ENCODE results near the gene STN1. TPM values are rescaled to one million over a fixed set of nuclear protein-coding genes. Genes with fewer than 3 reads are reported as not detected.

STN1 gene
- total RNA-seq, 1 experiment from 2014 or later = 26.9 TPM

DNA sequence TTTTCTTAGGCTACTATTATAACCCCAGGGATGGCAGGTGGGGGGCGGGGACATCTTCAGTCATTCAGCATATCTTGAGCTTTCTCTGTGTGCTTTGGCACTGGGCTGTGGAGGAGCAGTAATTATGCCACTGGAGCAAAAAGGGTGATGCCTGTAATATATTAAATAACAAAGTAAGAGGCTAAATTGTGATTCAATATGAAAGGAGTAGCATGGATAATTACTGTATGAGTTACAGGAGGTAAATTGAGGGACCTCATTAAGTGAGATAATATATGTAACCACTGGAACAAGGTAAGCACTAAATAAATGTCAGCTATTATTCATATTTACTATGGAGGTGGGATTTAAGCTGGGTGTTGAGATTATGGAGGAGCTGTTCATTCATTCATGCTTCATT lies 3.3 kb upstream of the STN1 start:
- DNase-seq (ENCODE audit: low read depth in 1 of 2, low spot score in 2 of 2) = no peak
- peaks cover 17% of the 10 kb centered on the region for H3K4me1 ChIP-seq (replicated peaks)
- H3K36me3 ChIP-seq = no peaks in the 10 kb centered on the region
- H3K4me3 ChIP-seq = no peak overlapping the region
- H3K27ac ChIP-seq = no peak overlapping the region
- H3K9me3 ChIP-seq (replicated peaks) = no peaks in the 10 kb centered on the region
- H3K27me3 ChIP-seq (replicated peaks) = no peaks in the 10 kb centered on the region

DNA sequence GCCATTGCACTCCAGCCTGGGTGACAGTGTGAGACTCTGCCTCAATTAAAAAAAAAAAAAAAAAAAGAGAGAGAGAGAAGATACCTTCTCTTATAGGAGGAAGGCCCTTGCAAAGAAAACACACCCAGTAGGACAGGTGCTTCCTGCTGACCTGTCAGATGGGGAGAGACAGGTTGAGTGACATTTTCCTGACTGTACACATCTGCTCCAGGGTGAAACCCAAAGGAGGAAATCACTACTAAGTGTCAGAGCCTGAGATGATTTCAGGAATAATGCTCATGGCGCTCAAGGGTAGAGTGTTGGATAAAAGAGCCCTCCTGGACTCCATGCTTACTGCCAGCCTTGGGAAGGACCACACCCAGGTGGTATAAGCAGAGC lies 1.7 kb upstream of the STN1 start:
- H3K9me3 ChIP-seq (replicated peaks) = no peaks in the 10 kb centered on the region

DNA sequence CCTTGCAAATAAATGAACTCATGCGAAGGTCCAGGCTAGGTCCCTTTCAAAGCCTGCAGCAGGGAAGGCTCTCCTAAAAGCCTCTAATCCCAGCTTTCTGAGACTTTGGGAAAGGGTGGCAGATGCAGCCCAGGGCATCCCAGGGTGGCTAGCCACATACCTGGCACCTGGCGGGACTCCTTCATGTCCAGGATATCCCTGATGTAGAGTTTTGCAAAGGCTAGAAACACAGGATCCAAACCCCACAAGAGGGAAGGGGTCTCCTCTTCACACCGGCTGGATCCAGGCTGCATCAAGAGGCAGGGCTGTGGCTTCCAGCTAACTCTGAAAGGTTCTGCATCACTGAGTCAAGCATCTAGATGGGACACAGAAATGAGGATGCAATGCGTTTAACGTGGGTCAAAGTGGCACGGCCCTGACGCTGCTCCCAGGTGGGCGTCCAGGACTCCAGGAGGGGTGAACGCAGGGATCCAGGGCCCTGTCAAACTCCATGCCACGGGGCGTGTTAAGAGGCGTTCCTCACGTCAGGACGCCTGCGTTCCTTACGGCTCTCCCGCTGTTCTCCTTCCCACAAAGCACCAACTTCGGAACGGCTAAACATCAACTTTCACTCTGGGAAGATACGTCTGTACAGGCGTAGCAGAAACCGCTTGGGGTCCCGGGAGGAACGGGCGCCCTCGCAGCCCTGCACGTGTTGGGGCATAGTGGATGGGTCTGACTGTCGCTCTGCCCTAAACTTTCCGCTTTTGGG lies 507 bp downstream of the STN1 start:
- peak in 1 of 2 experiments; percentile 59 for DNase-seq (ENCODE audit: low read depth in 1 of 2, low spot score in 2 of 2)
- H3K9me3 ChIP-seq (replicated peaks) = no peaks in the 10 kb centered on the region

More for the DNA sequence above, 1.7 kb upstream of the STN1 start:
- Histone ChIP-seq H3K36me3 (peaks cover 7% of the 10 kb centered on the region; the same call in 1 of the 2 replicates), H3K27me3 (replicated peaks) (no peaks in the 10 kb centered on the region), H3K4me3 (no peak overlapping the region), H3K4me1 (replicated peaks) (peaks cover 23% of the 10 kb centered on the region), H3K27ac (no peak overlapping the region)
- DNase-seq (ENCODE audit: low read depth in 1 of 2, low spot score in 2 of 2) = no peak

DNA sequence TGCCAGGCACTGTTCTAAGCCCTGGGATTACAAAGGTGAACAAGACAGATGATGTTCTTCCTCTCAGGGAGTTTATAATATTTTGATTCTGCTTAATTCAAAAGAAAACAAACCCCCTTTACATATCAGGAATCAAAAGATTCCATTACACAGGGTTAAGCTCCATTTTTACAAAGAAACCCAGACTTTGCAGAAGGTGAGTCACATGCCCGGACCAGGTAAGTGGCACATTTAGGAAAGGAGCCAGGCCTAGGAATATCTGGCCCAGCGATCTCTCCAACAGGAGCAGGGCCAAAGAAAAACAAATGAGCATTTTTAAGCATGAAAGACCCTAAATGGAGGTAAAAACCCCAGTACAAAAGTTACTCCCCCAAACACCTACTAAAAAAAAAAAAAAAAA lies 1.1 kb downstream of the STN1 start:
- no peak for DNase-seq (ENCODE audit: low read depth in 1 of 2, low spot score in 2 of 2)
- Histone ChIP-seq H3K4me3 (no peak overlapping the region), H3K9me3 (replicated peaks) (no peaks in the 10 kb centered on the region), H3K36me3 (peaks cover 7% of the 10 kb centered on the region; the same call in 1 of the 2 replicates), H3K4me1 (replicated peaks) (peaks cover 23% of the 10 kb centered on the region), H3K27ac (no peak overlapping the region), H3K27me3 (replicated peaks) (no peaks in the 10 kb centered on the region)

More for the DNA sequence above, 507 bp downstream of the STN1 start:
- Histone ChIP-seq H3K4me1 (replicated peaks) (peaks cover 23% of the 10 kb centered on the region), H3K27me3 (replicated peaks) (no peaks in the 10 kb centered on the region), H3K4me3 (peak overlapping the region; percentile 62), H3K27ac (peak overlapping the region; percentile 84), H3K36me3 (peaks cover 7% of the 10 kb centered on the region; the same call in 1 of the 2 replicates)

DNA sequence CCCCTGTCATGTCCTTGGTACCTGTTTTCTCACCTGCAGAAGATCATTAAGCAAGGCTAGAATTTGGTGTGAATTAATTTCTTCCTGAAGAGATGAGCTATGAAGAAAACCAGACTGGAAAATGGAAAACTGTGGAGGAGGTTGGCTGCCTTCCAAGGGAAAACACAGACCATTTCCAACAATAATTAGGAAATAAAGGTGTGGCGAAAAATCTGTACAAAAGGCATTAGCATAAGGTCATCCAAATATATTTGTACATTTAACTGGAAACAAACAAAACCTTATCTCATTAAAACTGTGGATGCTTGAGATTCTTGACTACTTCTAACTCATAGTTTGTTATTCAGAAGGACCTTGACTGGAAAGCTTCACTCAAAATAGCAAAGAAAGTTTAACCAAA lies 1.7 kb downstream of the STN1 start:
- H3K27ac ChIP-seq = peak overlapping the region; percentile 8; the same call in 1 of the 2 replicates

DNA sequence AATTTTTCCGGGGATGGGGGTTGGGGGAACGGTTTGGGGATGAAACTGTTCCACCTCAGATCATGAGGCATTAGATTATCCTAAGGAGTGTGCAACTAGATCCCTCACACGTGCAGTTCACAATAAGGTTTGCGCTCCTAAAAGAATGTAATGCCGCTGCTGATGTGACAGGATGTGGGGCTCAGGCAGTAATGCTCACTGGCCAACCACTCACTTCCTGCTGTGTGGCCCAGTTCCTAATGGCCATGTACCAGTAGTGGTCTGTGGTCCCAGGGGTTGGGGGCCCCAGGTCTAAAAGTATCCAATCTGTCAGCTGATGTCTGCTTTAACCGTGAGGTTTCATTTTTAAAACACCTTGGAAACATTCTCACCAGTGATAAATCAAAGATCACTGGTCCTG lies 2.2 kb downstream of the STN1 start:
- Histone ChIP-seq H3K27ac (peak overlapping the region; percentile 8; the same call in 1 of the 2 replicates), H3K4me1 (replicated peaks) (peaks cover 23% of the 10 kb centered on the region), H3K9me3 (replicated peaks) (no peaks in the 10 kb centered on the region), H3K27me3 (replicated peaks) (no peaks in the 10 kb centered on the region), H3K4me3 (no peak overlapping the region), H3K36me3 (peaks cover 7% of the 10 kb centered on the region; the same call in 1 of the 2 replicates)
- no peak for DNase-seq (ENCODE audit: low read depth in 1 of 2, low spot score in 2 of 2)

More for the DNA sequence above, 1.7 kb downstream of the STN1 start:
- no peak overlapping the region for H3K4me3 ChIP-seq
- H3K27me3 ChIP-seq (replicated peaks) = no peaks in the 10 kb centered on the region
- no peaks in the 10 kb centered on the region for H3K9me3 ChIP-seq (replicated peaks)
- peaks cover 23% of the 10 kb centered on the region for H3K4me1 ChIP-seq (replicated peaks)
- H3K36me3 ChIP-seq = peaks cover 7% of the 10 kb centered on the region; the same call in 1 of the 2 replicates
- DNase-seq (ENCODE audit: low read depth in 1 of 2, low spot score in 2 of 2) = no peak

DNA sequence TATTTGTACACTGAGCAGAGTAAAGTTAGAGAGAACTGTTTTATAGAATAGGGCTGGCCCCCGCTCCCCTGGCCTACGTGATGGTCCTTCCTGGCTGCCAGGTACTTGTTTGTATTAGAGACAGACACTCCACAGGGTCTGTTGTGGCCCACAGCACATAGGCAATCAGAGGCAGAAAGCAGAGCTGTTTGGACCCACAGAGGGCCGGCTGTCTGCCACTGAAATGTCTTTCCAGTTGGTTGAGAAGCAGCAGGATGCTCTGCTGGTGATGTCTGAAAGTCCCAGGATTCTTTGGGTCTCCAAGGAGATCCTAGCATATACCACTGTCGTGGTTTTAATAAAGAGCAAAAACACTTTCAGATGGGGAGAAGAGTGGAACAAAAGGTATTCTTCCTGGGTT lies 5.2 kb downstream of the STN1 start:
- Histone ChIP-seq H3K4me3 (no peak overlapping the region), H3K27me3 (replicated peaks) (no peaks in the 10 kb centered on the region), H3K36me3 (peaks cover 7% of the 10 kb centered on the region; the same call in 1 of the 2 replicates), H3K27ac (no peak overlapping the region), H3K4me1 (replicated peaks) (peaks cover 29% of the 10 kb centered on the region), H3K9me3 (replicated peaks) (no peaks in the 10 kb centered on the region)
- DNase-seq (ENCODE audit: low read depth in 1 of 2, low spot score in 2 of 2) = no peak

DNA sequence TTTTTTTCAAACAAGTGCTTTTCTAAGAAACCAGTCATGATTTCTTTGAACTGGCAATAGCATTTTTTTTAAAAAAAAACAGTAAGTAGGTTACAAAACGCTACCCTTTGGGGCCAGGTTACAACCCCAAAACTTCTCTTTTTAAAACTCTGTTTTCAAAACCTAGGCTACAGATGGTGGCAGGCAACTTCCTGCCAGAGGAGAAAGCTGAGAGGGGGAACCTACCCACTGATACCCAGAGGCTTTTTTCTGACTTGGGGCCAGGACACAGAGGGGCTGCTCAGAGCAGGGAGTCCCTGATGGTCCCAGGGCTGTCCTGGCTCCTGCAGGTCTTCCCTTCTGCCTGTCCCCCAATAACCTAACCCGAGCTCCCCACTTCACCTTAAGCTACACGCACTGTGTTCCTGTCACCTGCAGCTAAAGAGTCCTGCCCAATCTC lies 6.9 kb downstream of the STN1 start:
- peaks cover 19% of the 10 kb centered on the region for H3K4me1 ChIP-seq (replicated peaks)
- no peak overlapping the region for H3K27ac ChIP-seq
- H3K36me3 ChIP-seq = peaks cover 7% of the 10 kb centered on the region; the same call in 1 of the 2 replicates

DNA sequence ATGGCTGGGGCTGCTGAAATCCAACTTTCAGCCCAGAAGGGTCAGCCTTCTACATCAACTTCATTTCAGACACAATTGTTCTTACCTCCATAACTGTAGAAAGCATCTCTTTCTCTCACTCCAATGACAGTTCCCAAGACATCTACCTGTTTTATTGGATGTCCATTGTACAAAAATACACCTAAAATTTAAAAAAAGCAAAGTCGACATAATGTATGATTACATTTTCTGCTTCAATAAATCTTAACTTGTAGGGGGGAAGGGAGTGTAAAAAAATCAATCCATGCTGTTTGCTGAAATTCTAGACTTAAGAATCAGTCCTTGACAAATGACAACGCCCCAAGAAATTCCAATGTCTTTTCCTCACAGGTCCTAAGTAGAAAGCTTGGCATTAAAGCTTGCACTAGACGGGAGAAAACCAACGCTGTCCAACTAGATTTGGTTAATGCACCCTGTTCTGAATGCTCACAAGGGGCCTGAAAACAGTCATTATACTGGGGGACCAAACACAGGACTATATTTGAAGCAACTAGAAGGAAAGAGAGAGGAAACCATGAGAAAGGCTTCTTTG lies 7.5 kb downstream of the STN1 start:
- no peak for DNase-seq (ENCODE audit: low read depth in 1 of 2, low spot score in 2 of 2)
- Histone ChIP-seq H3K9me3 (replicated peaks) (no peaks in the 10 kb centered on the region), H3K27me3 (replicated peaks) (no peaks in the 10 kb centered on the region), H3K4me3 (no peak overlapping the region), H3K4me1 (replicated peaks) (peaks cover 16% of the 10 kb centered on the region), H3K27ac (no peak overlapping the region), H3K36me3 (0 out of 2 replicates have a peak, but pooled peaks cover 5% of the 10 kb centered on the region)

More for the DNA sequence above, 6.9 kb downstream of the STN1 start:
- DNase-seq (ENCODE audit: low read depth in 1 of 2, low spot score in 2 of 2) = no peak
- Histone ChIP-seq H3K27me3 (replicated peaks) (no peaks in the 10 kb centered on the region), H3K9me3 (replicated peaks) (no peaks in the 10 kb centered on the region), H3K4me3 (no peak overlapping the region)

DNA sequence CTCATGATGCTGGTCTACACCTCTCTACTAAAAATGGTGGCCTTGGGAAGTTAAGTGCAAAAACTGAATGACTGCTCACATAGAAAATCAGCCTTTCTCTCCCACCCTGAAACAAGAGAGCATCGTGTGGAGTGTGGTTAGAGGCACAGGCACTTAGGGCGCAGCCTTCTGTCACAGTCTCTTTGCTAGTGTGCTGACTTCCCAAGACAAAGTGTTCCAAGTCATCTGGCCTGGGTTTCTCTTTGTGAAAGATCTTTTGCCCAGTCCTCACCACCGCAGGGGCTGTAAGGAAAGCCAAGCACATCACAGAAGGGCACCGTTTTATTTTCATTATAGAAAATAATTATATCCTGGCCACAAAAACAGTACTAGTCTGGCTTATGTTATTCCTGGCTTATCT lies 12.5 kb downstream of the STN1 start:
- DNase-seq (ENCODE audit: low read depth in 1 of 2, low spot score in 2 of 2) = no peak
- Histone ChIP-seq H3K27ac (no peak overlapping the region), H3K4me1 (replicated peaks) (peaks cover 16% of the 10 kb centered on the region), H3K27me3 (replicated peaks) (no peaks in the 10 kb centered on the region), H3K36me3 (peaks cover 10% of the 10 kb centered on the region), H3K4me3 (no peak overlapping the region), H3K9me3 (replicated peaks) (no peaks in the 10 kb centered on the region)

DNA sequence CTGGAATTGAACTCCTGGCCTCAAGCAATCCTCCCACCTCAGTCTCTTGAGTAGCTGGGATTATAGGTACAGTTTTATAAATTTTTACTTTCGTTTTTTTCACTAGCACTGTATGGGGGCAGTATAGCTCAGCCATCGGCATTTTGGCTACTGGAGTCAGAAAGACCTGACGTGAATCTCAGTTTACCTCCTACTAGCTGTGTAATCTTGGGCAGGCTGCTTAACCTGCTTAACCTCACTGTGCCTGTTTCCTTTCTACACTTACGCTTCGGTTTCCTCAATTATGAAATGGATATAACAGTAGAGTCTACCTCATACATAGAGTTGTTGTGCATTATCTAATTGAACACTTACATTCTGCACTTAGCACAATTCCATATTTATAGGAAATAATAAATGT lies 16.7 kb downstream of the STN1 start:
- H3K9me3 ChIP-seq (replicated peaks) = no peaks in the 10 kb centered on the region
- H3K27me3 ChIP-seq (replicated peaks) = no peaks in the 10 kb centered on the region
- no peak overlapping the region for H3K27ac ChIP-seq
- peaks cover 16% of the 10 kb centered on the region for H3K36me3 ChIP-seq
- no peak overlapping the region for H3K4me3 ChIP-seq
- peaks cover 2% of the 10 kb centered on the region for H3K4me1 ChIP-seq (replicated peaks)
- no peak for DNase-seq (ENCODE audit: low read depth in 1 of 2, low spot score in 2 of 2)

DNA sequence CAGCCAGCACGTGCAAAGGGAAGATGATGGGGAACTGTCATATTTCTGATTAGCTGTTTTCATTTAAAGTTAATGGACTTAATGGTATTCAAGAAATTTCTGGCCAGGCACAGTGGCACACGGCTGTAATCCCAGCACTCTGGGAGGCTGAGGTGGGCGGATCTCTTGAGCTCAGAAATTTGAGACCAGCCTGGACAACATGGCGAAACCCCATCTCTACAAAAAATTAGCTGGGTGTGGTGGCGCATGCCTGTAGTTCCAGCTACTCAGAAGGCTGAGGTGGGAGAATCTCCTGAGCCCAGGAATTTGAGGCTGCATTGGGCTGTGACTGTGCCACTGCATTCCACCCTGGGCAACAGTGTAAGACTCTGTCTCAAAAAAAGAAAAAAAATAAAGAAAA lies 18.7 kb downstream of the STN1 start:
- Histone ChIP-seq H3K9me3 (replicated peaks) (no peaks in the 10 kb centered on the region), H3K27ac (no peak overlapping the region), H3K4me1 (replicated peaks) (peaks cover 22% of the 10 kb centered on the region), H3K4me3 (no peak overlapping the region), H3K36me3 (peaks cover 9% of the 10 kb centered on the region; the same call in 1 of the 2 replicates), H3K27me3 (replicated peaks) (no peaks in the 10 kb centered on the region)
- DNase-seq (ENCODE audit: low read depth in 1 of 2, low spot score in 2 of 2) = no peak

DNA sequence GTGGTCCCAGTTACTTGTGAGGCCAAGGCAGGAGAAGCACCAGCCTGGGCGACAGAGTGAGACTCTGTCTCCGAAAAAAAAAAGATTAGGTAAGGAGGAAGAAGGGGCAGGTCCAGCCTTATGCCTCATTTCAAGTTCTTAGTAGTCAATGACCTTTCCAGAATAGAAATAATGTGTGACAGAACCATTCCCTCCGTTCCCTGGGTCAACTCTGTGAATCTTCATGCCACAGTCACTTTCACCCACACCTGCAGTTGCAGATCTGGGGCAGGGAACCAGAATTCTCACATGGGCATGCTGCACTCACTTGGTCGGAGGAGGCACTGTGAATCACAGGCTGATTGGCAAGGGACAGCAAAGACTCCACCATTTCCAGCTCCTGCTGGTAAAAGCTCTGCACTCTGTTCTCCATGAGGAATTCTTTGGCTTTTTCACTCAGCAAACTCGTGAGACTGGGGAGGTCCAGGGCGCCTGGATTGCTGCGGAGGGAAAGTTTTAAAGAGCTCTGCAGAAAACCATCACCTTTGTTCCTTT lies 20.7 kb downstream of the STN1 start:
- no peak overlapping the region for H3K4me3 ChIP-seq
- peaks cover 6% of the 10 kb centered on the region; the same call in 1 of the 2 replicates for H3K36me3 ChIP-seq
- H3K27me3 ChIP-seq (replicated peaks) = no peaks in the 10 kb centered on the region
- H3K27ac ChIP-seq = no peak overlapping the region
- H3K9me3 ChIP-seq (replicated peaks) = no peaks in the 10 kb centered on the region
- no peak for DNase-seq (ENCODE audit: low read depth in 1 of 2, low spot score in 2 of 2)
- H3K4me1 ChIP-seq (replicated peaks) = peaks cover 31% of the 10 kb centered on the region

DNA sequence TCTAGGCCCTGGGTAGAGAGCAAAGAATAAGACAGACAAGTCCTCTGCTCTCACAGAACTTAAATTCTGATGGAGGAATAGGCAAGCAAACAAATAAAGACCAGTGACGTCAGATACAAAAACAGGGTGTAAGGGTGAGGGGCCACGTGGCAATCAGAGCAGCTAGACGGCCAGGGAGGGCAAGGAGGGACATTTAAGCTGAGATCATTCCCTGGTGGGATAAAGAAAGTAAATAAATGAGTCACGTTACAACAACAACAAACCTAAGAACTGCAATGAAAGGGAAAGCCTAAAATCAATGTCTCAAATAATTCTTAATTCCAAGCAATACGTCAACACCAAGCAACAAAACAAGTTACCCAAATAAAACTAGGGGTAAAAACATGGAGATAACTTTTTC lies 21.8 kb downstream of the STN1 start:
- H3K4me1 ChIP-seq (replicated peaks) = peaks cover 31% of the 10 kb centered on the region
- H3K4me3 ChIP-seq = no peak overlapping the region
- no peaks in the 10 kb centered on the region for H3K27me3 ChIP-seq (replicated peaks)
- H3K36me3 ChIP-seq = peaks cover 11% of the 10 kb centered on the region
- no peaks in the 10 kb centered on the region for H3K9me3 ChIP-seq (replicated peaks)
- DNase-seq (ENCODE audit: low read depth in 1 of 2, low spot score in 2 of 2) = peak; percentile 61 to 64
- H3K27ac ChIP-seq = peak overlapping the region; percentile 53
